VCaP (cell line): ENCODE results near the gene SYNM.

Source experiments
- H3K27ac ChIP-seq: fragments of 450-650 bp; 2 replicates; pipeline ENCODE4 v1.5.1; 2017
- CTCF ChIP-seq: fragments of 450-650 bp; conservative IDR thresholded peaks from 2 replicates; pipeline ENCODE4 v1.5.1; 2017; ENCODE audit warnings: mild to moderate bottlenecking, moderate library complexity

The SYNM gene

GRCh38 chr15:99170476-99171065, 65.7 kb downstream of the SYNM start:
- no peak; the same call in 1 of the 2 replicates for TF ChIP-seq CTCF
- peak overlapping the region; percentile 55 for H3K27ac ChIP-seq

GRCh38 chr15:99172171-99172570, 67.3 kb downstream of the SYNM start:
- no peak for TF ChIP-seq CTCF
- H3K27ac ChIP-seq, result no peak overlapping the region

GRCh38 chr15:99172989-99173388, 68.1 kb downstream of the SYNM start:
- no peak for TF ChIP-seq CTCF
- H3K27ac ChIP-seq, result no peak overlapping the region; the same call in 1 of the 2 replicates

- TF ChIP-seq CTCF, result no peak
- peak overlapping the region; percentile 79 for H3K27ac ChIP-seq
These were observed 69.9 kb downstream of the SYNM start for GRCh38 chr15:99174567-99175395.

GRCh38 chr15:99176757-99177156, 71.9 kb downstream of the SYNM start:
- no peak for TF ChIP-seq CTCF
- peak overlapping the region; percentile 79 for H3K27ac ChIP-seq

GRCh38 chr15:99177679-99178078, 72.8 kb downstream of the SYNM start:
- TF ChIP-seq CTCF, result no peak
- H3K27ac ChIP-seq, result peak overlapping the region; percentile 79

- peak overlapping the region; percentile 79; the same call in 1 of the 2 replicates for H3K27ac ChIP-seq
- no peak for TF ChIP-seq CTCF
These were observed 75.4 kb downstream of the SYNM start for GRCh38 chr15:99180086-99180963.
